PC-9 (cell line): Measurements from ENCODE around the gene BOC.

Experiments used
- CTCF ChIP-seq: fragments of 200-600 bp; sonication (generic); conservative IDR thresholded peaks from 2 replicates; pipeline ENCODE4 v1.6.1; 2017; ENCODE audit warnings: mixed run types, antibody characterized with exemption, mild to moderate bottlenecking, moderate library complexity
- EZH2 ChIP-seq: fragments of 200-600 bp; sonication (generic); IDR thresholded peaks from 2 replicates; pipeline ENCODE4 v1.8.0; 2017; ENCODE audit warnings: antibody characterized with exemption, low read depth

GRCh38 chr3:113283306-113283705, 71.9 kb downstream of the BOC start:
- no peak for TF ChIP-seq CTCF
- no peak for TF ChIP-seq EZH2
